Fibroblast of skin of right quadriceps (primary cell): ENCODE measurements around the gene MLH3.

Experiments
- DNase-seq: peaks from one replicate; pipeline ENCODE4 v3.0.0-alpha.2; 2013

The MLH3 gene

GRCh38 chr14:75064205-75064567 lies 12.9 kb upstream of the MLH3 start:
- no peak for DNase-seq

- DNase-seq, result peak; percentile 86
Observed at GRCh38 chr14:75063491-75064204, 12.4 kb upstream of the MLH3 start, which contains the start of gene ACYP1. TSS of gene ACYP1 (minus strand) at chr14:75064024. CDS start at chr14:75063553, 471 bp downstream.

- DNase-seq, result no peak
Observed at GRCh38 chr14:75063013-75063412, 11.7 kb upstream of the MLH3 start.

- no peak for DNase-seq
Observed at GRCh38 chr14:75060420-75060819, 9.2 kb upstream of the MLH3 start.

GRCh38 chr14:75059642-75060041 lies 8.4 kb upstream of the MLH3 start:
- peak; percentile 73 for DNase-seq

- DNase-seq, result no peak
Observed at GRCh38 chr14:75054421-75054820, 3.2 kb upstream of the MLH3 start.

GRCh38 chr14:75053396-75054291 lies 2.4 kb upstream of the MLH3 start:
- DNase-seq, result peak; percentile 57

- DNase-seq, result no peak
Observed at GRCh38 chr14:75051556-75051899, 261 bp upstream of the MLH3 start.

GRCh38 chr14:75049731-75050201 lies 1.5 kb downstream of the MLH3 start:
- DNase-seq, result peak; percentile 39

- no peak for DNase-seq
Observed at GRCh38 chr14:75049136-75049535, 2.1 kb downstream of the MLH3 start.

GRCh38 chr14:75048101-75048500 lies 3.2 kb downstream of the MLH3 start:
- no peak for DNase-seq

- DNase-seq, result peak; percentile 17
Observed at GRCh38 chr14:75047506-75047905, 3.8 kb downstream of the MLH3 start.

- DNase-seq, result no peak
Observed at GRCh38 chr14:75046899-75047298, 4.4 kb downstream of the MLH3 start.

- DNase-seq, result no peak
Observed at GRCh38 chr14:75046275-75046674, 5.0 kb downstream of the MLH3 start.

GRCh38 chr14:75044752-75045151 lies 6.5 kb downstream of the MLH3 start:
- no peak for DNase-seq

- DNase-seq, result peak; percentile 80
Observed at GRCh38 chr14:75044322-75044721, 6.9 kb downstream of the MLH3 start.

- peak; percentile 21 for DNase-seq
Observed at GRCh38 chr14:75042035-75042434, 9.2 kb downstream of the MLH3 start.

GRCh38 chr14:75041613-75042012 lies 9.7 kb downstream of the MLH3 start:
- DNase-seq, result no peak

- DNase-seq, result no peak
Observed at GRCh38 chr14:75040959-75041358, 10.3 kb downstream of the MLH3 start.

- DNase-seq, result no peak
Observed at GRCh38 chr14:75040507-75040906, 10.8 kb downstream of the MLH3 start.

GRCh38 chr14:75032939-75033338 lies 18.3 kb downstream of the MLH3 start:
- no peak for DNase-seq

- no peak for DNase-seq
Observed at GRCh38 chr14:75030147-75030546, 21.1 kb downstream of the MLH3 start.

GRCh38 chr14:75025876-75026275 lies 25.4 kb downstream of the MLH3 start:
- DNase-seq, result no peak

GRCh38 chr14:75025082-75025481 lies 26.2 kb downstream of the MLH3 start:
- no peak for DNase-seq
